KMS-11 (cell line): Measurements from ENCODE around the gene KLF16.
A peak's percentile ranks its signal among the peaks of the same experiment; 100 is the strongest.

Source experiments
- H2AFZ ChIP-seq: fragments of 200-600 bp; sonication (generic); 2 replicates; pipeline ENCODE4 v1.6.1; 2016; ENCODE audit warnings: antibody characterized with exemption, mixed run types, low read depth
- H3K27ac ChIP-seq: fragments of 200-600 bp; sonication (generic); 2 replicates; pipeline ENCODE4 v1.6.1; 2016; ENCODE audit warnings: mild to moderate bottlenecking, mixed run types
- H3K27me3 ChIP-seq: fragments of 200-600 bp; sonication (generic); 2 replicates; pipeline ENCODE4 v1.6.1; 2017; ENCODE audit warnings: mild to moderate bottlenecking, low read depth, mixed run types, moderate library complexity; ENCODE audit not compliant: insufficient read depth
- H3K36me3 ChIP-seq: fragments of 200-600 bp; sonication (generic); 2 replicates; pipeline ENCODE4 v1.6.1; 2017; ENCODE audit warnings: mild to moderate bottlenecking, mixed run types; ENCODE audit not compliant: insufficient read depth
- H3K4me1 ChIP-seq: fragments of 200-600 bp; sonication (generic); 2 replicates; pipeline ENCODE4 v1.6.1; 2016; ENCODE audit warnings: mild to moderate bottlenecking, low read depth, mixed run types; ENCODE audit not compliant: poor library complexity, severe bottlenecking
- H3K4me2 ChIP-seq: fragments of 200-600 bp; sonication (generic); 2 replicates; pipeline ENCODE4 v1.7.0; 2016; ENCODE audit warnings: mild to moderate bottlenecking, mixed run types
- H3K4me3 ChIP-seq: fragments of 200-600 bp; sonication (generic); IDR thresholded peaks from 2 replicates; pipeline ENCODE4 v1.6.1; 2017; ENCODE audit warnings: low read depth, low read length, mixed read lengths; ENCODE audit not compliant: insufficient read depth
- H3K79me2 ChIP-seq: fragments of 200-600 bp; sonication (generic); 2 replicates; pipeline ENCODE4 v1.6.1; 2016; ENCODE audit warnings: low read depth, mixed run types; ENCODE audit not compliant: insufficient read depth
- H3K9ac ChIP-seq: fragments of 200-600 bp; sonication (generic); 2 replicates; pipeline ENCODE4 v1.6.1; 2016; ENCODE audit warnings: mild to moderate bottlenecking, mixed run types
- H4K20me1 ChIP-seq: fragments of 200-600 bp; sonication (generic); 2 replicates; pipeline ENCODE4 v1.6.1; 2016; ENCODE audit warnings: mild to moderate bottlenecking, mixed run types; ENCODE audit not compliant: insufficient read depth
- CTCF ChIP-seq: fragments of 200-600 bp; sonication (generic); conservative IDR thresholded peaks from 2 replicates; pipeline ENCODE4 v1.6.1; 2017; ENCODE audit warnings: low read depth, mild to moderate bottlenecking, antibody characterized with exemption, low read length, moderate library complexity, mixed read lengths

The KLF16 gene

GRCh38 chr19:1862068-1862423 is 1.3 kb downstream of the KLF16 start:
- no peaks in the 10 kb centered on the region for H4K20me1 ChIP-seq

DNA sequence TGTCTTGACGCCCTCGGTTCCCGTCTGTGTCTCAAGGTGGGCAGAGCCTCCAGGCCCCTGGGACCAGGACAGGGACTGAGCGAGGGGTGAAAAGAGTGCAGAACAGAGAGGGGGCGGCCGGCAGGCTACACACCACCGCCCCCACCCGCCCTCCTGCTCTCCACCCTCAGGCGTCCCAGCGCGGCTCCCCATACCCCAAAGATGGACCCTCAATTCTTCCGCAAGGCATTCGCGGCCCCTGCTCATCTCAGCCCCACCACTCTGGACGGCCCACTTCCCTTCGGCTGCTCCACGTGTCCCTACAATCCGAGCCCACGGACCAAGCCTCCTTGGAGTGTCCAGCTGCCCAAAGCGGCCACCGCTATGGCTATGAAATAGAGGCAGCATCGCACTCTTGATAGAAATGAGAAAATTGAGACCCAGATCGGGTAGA is 1.8 kb downstream of the KLF16 start:
- Histone ChIP-seq H3K4me1 (peaks cover under 1% of the 10 kb centered on the region), H3K79me2 (peaks cover 47% of the 10 kb centered on the region), H3K27ac (no peak overlapping the region), H2AFZ (no peak overlapping the region), H3K9ac (peak overlapping the region; percentile 43; the same call in 1 of the 2 replicates), H3K4me3 (no peak overlapping the region), H3K36me3 (no peaks in the 10 kb centered on the region), H4K20me1 (no peaks in the 10 kb centered on the region), H3K27me3 (no peaks in the 10 kb centered on the region), H3K4me2 (peak overlapping the region; percentile 64)
- TF ChIP-seq CTCF = no peak

More at GRCh38 chr19:1862068-1862423, 1.3 kb downstream of the KLF16 start:
- Histone ChIP-seq H3K79me2 (peaks cover 47% of the 10 kb centered on the region), H3K4me3 (no peak overlapping the region), H3K27ac (no peak overlapping the region), H3K4me1 (no peaks in the 10 kb centered on the region), H3K27me3 (no peaks in the 10 kb centered on the region), H2AFZ (no peak overlapping the region), H3K9ac (peak overlapping the region; percentile 43; the same call in 1 of the 2 replicates), H3K4me2 (peak overlapping the region; percentile 64), H3K36me3 (no peaks in the 10 kb centered on the region)
- TF ChIP-seq CTCF = no peak

GRCh38 chr19:1860821-1861598 is 2.4 kb downstream of the KLF16 start:
- H3K4me1 ChIP-seq = peaks cover 7% of the 10 kb centered on the region
- no peak for TF ChIP-seq CTCF

GRCh38 chr19:1860042-1860775 is 3.2 kb downstream of the KLF16 start:
- no peaks in the 10 kb centered on the region for H3K36me3 ChIP-seq
- H3K4me2 ChIP-seq = no peak overlapping the region
- H3K27ac ChIP-seq = no peak overlapping the region
- no peaks in the 10 kb centered on the region for H3K27me3 ChIP-seq
- no peaks in the 10 kb centered on the region for H4K20me1 ChIP-seq
- H3K4me3 ChIP-seq = no peak overlapping the region
- no peak overlapping the region for H3K9ac ChIP-seq
- H2AFZ ChIP-seq = no peak overlapping the region
- peaks cover 56% of the 10 kb centered on the region for H3K79me2 ChIP-seq
- peaks cover 13% of the 10 kb centered on the region for H3K4me1 ChIP-seq
- no peak for TF ChIP-seq CTCF

More at GRCh38 chr19:1860821-1861598, 2.4 kb downstream of the KLF16 start:
- Histone ChIP-seq H3K27ac (no peak overlapping the region), H3K4me3 (no peak overlapping the region), H3K9ac (no peak overlapping the region; the same call in 1 of the 2 replicates), H4K20me1 (no peaks in the 10 kb centered on the region), H3K36me3 (no peaks in the 10 kb centered on the region), H3K4me2 (peak overlapping the region; percentile 64), H2AFZ (no peak overlapping the region), H3K27me3 (no peaks in the 10 kb centered on the region), H3K79me2 (peaks cover 53% of the 10 kb centered on the region)
